Measurements from ENCODE around the gene PLCH1.

The PLCH1 gene

GRCh38 chr3:155780291-155780690 is 35.4 kb upstream of the PLCH1 start:
- TF ChIP-seq, protein P1, sequence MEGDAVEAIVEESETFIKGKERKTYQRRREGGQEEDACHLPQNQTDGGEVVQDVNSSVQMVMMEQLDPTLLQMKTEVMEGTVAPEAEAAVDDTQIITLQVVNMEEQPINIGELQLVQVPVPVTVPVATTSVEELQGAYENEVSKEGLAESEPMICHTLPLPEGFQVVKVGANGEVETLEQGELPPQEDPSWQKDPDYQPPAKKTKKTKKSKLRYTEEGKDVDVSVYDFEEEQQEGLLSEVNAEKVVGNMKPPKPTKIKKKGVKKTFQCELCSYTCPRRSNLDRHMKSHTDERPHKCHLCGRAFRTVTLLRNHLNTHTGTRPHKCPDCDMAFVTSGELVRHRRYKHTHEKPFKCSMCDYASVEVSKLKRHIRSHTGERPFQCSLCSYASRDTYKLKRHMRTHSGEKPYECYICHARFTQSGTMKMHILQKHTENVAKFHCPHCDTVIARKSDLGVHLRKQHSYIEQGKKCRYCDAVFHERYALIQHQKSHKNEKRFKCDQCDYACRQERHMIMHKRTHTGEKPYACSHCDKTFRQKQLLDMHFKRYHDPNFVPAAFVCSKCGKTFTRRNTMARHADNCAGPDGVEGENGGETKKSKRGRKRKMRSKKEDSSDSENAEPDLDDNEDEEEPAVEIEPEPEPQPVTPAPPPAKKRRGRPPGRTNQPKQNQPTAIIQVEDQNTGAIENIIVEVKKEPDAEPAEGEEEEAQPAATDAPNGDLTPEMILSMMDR (conservative IDR thresholded peaks at IDR 0.05): no peak
- peak overlapping the region; percentile 34 for H3K27ac ChIP-seq

GRCh38 chr3:155778462-155778861 is 33.6 kb upstream of the PLCH1 start:
- TF ChIP-seq, protein P1 (conservative IDR thresholded peaks at IDR 0.05): no peak
- no peak overlapping the region for H3K27ac ChIP-seq

GRCh38 chr3:155772801-155773200 is 27.9 kb upstream of the PLCH1 start:
- H3K27ac ChIP-seq: no peak overlapping the region
- TF ChIP-seq, protein P1 (conservative IDR thresholded peaks at IDR 0.05): no peak

DNA sequence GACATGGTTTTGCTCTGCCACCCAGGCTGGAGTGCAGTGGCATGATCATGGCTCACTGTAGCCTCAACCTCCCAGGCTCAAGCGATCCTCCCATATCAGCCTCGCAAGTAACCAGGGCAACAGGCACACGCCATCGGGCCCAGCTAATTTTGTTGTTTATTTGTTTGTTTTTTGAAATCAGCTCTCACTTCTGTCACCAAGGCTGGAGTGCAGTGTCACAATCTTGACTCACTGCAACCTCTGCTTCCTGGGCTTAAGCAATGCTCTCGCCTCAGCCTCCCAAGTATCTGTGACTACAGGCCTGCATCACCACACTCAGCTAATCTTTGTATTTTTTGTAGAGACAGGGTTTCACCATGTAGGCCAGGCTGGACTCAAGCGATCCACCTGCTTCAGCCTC is 26.3 kb upstream of the PLCH1 start:
- TF ChIP-seq, protein P1 (conservative IDR thresholded peaks at IDR 0.05): no peak
- H3K27ac ChIP-seq: no peak overlapping the region

DNA sequence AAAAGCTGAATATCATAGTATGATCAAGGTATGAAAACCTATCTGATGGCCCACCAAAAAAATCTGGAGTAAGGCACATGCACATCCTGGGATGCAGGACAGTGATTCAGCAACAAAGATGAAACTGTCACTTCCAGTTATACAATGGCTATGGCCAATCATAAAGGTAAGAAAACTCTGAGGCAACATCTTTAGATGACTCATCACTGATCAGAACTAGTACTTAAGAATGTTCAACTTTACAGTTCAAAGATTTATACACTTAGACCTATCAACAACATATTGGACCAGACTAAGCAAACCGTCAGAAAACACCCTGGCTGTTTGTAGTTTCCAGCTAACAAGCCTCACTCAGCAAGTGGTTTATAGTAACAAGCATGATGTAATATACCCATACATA is 21.3 kb upstream of the PLCH1 start:
- TF ChIP-seq, protein P1 (conservative IDR thresholded peaks at IDR 0.05): no peak
- no peak overlapping the region for H3K27ac ChIP-seq

DNA sequence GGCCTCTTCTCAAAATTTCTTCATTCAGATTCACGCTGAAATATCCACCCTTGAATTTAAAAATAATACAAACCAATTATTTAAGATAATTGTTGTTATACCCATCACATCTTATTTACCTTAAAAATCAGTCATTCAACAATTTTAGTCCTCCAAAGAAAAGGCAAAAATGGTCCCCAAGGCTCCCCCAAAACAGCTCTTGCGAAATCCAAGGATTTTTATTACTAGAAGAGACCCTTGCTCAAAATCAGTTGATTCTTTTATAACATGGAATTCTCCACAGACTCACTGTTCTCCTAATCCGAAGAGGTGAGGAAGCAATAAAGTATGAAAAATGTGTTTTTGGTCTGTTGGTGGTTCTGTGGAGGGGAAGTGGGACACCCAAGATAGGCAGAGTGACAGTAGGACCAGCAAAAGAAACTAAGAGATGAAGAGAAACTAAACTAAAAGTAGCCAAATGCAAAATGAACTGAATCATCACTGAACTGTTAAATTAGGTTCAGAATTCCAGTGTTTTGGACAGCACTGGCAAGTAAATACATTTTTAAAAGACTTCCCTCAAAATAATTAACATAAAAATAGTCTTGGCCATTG is 19.1 kb upstream of the PLCH1 start:
- TF ChIP-seq, protein P1 (conservative IDR thresholded peaks at IDR 0.05): no peak
- no peak overlapping the region for H3K27ac ChIP-seq

GRCh38 chr3:155760653-155761052 is 15.8 kb upstream of the PLCH1 start:
- H3K27ac ChIP-seq: no peak overlapping the region
- TF ChIP-seq, protein P1 (conservative IDR thresholded peaks at IDR 0.05): no peak

Measured in VCaP (cell line).